ENCODE results near the gene MFRP.

DNA sequence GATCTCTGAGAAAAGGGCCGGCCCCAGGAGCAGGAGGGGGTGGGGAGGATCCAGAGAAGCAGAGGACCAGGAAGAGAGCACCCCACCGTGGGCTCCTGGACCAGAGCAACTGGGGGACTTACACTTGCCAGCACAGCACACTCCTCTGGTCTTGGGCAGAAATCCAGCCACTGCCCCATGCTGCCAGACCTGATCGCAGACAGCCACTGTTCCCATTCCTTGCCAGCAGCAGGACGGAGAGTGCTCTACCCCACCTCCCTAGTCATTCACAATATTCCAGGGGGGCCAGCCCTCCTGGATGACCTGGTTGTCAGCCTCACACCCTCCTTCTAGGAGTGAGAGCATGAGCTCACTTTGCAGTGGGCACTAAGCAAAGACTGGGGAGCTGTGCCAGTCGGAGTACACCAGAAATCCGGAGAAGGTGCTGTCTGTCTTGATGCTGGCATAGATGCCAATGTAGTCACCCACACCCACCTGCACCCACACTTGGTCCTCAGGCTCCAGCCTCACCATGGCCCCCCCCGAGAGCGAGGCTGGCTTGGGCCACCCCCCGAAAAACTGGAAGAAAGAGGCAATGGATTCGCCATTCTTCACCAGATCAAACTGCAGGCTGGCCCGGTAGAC lies 7.4 kb downstream of the MFRP start:
- TF ChIP-seq ZNF274 (IDR thresholded peaks at IDR 0.05; ENCODE audit: insufficient read depth, insufficient read length) (no peak), HDAC6 (IDR thresholded peaks at IDR 0.05; ENCODE audit: unreplicated experiment) (no peak), SREBF2 (IDR thresholded peaks at IDR 0.05; ENCODE audit: low read length) (no peak), STAT1 (conservative IDR thresholded peaks at IDR 0.05) (no peak), RCOR1 (conservative IDR thresholded peaks at IDR 0.05; ENCODE audit: low read depth, low read length) (no peak), POLR2A (IDR thresholded peaks at IDR 0.05; ENCODE audit: low read depth, low read length) (no peak), NFYA (IDR thresholded peaks at IDR 0.05; ENCODE audit: borderline replicate concordance, low read depth, low read length) (no peak), SMC3 (IDR thresholded peaks at IDR 0.05; ENCODE audit: borderline replicate concordance, low read length) (no peak), EZH2 (IDR thresholded peaks at IDR 0.05; ENCODE audit: borderline replicate concordance, control insufficient read depth, low read depth, low read length) (no peak)
- TF ChIP-seq, protein P1, sequence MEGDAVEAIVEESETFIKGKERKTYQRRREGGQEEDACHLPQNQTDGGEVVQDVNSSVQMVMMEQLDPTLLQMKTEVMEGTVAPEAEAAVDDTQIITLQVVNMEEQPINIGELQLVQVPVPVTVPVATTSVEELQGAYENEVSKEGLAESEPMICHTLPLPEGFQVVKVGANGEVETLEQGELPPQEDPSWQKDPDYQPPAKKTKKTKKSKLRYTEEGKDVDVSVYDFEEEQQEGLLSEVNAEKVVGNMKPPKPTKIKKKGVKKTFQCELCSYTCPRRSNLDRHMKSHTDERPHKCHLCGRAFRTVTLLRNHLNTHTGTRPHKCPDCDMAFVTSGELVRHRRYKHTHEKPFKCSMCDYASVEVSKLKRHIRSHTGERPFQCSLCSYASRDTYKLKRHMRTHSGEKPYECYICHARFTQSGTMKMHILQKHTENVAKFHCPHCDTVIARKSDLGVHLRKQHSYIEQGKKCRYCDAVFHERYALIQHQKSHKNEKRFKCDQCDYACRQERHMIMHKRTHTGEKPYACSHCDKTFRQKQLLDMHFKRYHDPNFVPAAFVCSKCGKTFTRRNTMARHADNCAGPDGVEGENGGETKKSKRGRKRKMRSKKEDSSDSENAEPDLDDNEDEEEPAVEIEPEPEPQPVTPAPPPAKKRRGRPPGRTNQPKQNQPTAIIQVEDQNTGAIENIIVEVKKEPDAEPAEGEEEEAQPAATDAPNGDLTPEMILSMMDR (IDR thresholded peaks at IDR 0.05 in 2 of 3, conservative IDR thresholded peaks at IDR 0.05 in 1 of 3; ENCODE audit: control insufficient read depth in 2 of 3, extremely low read depth in 1 of 3, insufficient read depth in 1 of 3, low read depth in 3 of 3, low read length in 3 of 3): no peak
- TF ChIP-seq, protein P2, sequence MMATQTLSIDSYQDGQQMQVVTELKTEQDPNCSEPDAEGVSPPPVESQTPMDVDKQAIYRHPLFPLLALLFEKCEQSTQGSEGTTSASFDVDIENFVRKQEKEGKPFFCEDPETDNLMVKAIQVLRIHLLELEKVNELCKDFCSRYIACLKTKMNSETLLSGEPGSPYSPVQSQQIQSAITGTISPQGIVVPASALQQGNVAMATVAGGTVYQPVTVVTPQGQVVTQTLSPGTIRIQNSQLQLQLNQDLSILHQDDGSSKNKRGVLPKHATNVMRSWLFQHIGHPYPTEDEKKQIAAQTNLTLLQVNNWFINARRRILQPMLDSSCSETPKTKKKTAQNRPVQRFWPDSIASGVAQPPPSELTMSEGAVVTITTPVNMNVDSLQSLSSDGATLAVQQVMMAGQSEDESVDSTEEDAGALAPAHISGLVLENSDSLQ (IDR thresholded peaks at IDR 0.05): no peak
- TF ChIP-seq, protein P3, sequence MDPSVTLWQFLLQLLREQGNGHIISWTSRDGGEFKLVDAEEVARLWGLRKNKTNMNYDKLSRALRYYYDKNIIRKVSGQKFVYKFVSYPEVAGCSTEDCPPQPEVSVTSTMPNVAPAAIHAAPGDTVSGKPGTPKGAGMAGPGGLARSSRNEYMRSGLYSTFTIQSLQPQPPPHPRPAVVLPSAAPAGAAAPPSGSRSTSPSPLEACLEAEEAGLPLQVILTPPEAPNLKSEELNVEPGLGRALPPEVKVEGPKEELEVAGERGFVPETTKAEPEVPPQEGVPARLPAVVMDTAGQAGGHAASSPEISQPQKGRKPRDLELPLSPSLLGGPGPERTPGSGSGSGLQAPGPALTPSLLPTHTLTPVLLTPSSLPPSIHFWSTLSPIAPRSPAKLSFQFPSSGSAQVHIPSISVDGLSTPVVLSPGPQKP (IDR thresholded peaks at IDR 0.05; ENCODE audit: low read depth, low read length): no peak
- TF ChIP-seq, protein P4, sequence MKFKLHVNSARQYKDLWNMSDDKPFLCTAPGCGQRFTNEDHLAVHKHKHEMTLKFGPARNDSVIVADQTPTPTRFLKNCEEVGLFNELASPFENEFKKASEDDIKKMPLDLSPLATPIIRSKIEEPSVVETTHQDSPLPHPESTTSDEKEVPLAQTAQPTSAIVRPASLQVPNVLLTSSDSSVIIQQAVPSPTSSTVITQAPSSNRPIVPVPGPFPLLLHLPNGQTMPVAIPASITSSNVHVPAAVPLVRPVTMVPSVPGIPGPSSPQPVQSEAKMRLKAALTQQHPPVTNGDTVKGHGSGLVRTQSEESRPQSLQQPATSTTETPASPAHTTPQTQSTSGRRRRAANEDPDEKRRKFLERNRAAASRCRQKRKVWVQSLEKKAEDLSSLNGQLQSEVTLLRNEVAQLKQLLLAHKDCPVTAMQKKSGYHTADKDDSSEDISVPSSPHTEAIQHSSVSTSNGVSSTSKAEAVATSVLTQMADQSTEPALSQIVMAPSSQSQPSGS (IDR thresholded peaks at IDR 0.05; ENCODE audit: low read length): no peak
- TF ChIP-seq, protein P5, sequence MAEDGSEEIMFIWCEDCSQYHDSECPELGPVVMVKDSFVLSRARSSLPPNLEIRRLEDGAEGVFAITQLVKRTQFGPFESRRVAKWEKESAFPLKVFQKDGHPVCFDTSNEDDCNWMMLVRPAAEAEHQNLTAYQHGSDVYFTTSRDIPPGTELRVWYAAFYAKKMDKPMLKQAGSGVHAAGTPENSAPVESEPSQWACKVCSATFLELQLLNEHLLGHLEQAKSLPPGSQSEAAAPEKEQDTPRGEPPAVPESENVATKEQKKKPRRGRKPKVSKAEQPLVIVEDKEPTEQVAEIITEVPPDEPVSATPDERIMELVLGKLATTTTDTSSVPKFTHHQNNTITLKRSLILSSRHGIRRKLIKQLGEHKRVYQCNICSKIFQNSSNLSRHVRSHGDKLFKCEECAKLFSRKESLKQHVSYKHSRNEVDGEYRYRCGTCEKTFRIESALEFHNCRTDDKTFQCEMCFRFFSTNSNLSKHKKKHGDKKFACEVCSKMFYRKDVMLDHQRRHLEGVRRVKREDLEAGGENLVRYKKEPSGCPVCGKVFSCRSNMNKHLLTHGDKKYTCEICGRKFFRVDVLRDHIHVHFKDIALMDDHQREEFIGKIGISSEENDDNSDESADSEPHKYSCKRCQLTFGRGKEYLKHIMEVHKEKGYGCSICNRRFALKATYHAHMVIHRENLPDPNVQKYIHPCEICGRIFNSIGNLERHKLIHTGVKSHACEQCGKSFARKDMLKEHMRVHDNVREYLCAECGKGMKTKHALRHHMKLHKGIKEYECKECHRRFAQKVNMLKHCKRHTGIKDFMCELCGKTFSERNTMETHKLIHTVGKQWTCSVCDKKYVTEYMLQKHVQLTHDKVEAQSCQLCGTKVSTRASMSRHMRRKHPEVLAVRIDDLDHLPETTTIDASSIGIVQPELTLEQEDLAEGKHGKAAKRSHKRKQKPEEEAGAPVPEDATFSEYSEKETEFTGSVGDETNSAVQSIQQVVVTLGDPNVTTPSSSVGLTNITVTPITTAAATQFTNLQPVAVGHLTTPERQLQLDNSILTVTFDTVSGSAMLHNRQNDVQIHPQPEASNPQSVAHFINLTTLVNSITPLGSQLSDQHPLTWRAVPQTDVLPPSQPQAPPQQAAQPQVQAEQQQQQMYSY (CRISPR knock-in tag; IDR thresholded peaks at IDR 0.05): no peak
